ENCODE data around the gene RHOT2. TPM values are rescaled to one million over a fixed set of nuclear protein-coding genes. Genes with fewer than 3 reads are reported as not detected.

The RHOT2 gene
- total RNA-seq, 1 experiment from 2014 or later = 143 TPM

GRCh38 chr16:662597-662996 is 5.3 kb upstream of the RHOT2 start:
- no peak overlapping the region for H3K27ac ChIP-seq
- no peak overlapping the region for H3K4me3 ChIP-seq
- H3K79me2 ChIP-seq (ENCODE audit: low read depth) = no peaks in the 10 kb centered on the region
- POLR2A ChIA-PET (ENCODE audit: unreplicated experiment) = no interaction called here
- H3K36me3 ChIP-seq (ENCODE audit: low read depth) = no peaks in the 10 kb centered on the region
- no peaks in the 10 kb centered on the region for H3K27me3 ChIP-seq (ENCODE audit: insufficient read depth, low read depth)
- TF ChIP-seq CTCF (conservative IDR thresholded peaks at IDR 0.05) (no peak), EZH2 (IDR thresholded peaks at IDR 0.05; ENCODE audit: low read depth) (no peak)
- H2AFZ ChIP-seq = no peak overlapping the region
- intact Hi-C loops (cut with micrococcal nuclease; ENCODE audit: unreplicated experiment) = no loop called here
- H3K4me1 ChIP-seq (replicated peaks; ENCODE audit: insufficient read depth) = peaks cover 9% of the 10 kb centered on the region
- no peak for DNase-seq
- peaks cover 16% of the 10 kb centered on the region for H3F3A ChIP-seq (ENCODE audit: insufficient read depth, low read depth)
- H3K9me3 ChIP-seq (ENCODE audit: insufficient read depth, low read depth) = no peaks in the 10 kb centered on the region
- H3K4me2 ChIP-seq = no peak overlapping the region
- no TSS peak for BruUV-seq (replicated peaks)
- CTCF ChIA-PET = no interaction called here
- H3K9me2 ChIP-seq (ENCODE audit: insufficient read depth) = no peaks in the 10 kb centered on the region
- H4K20me1 ChIP-seq (ENCODE audit: insufficient read depth) = 0 out of 2 replicates have a peak, but pooled peaks cover 4% of the 10 kb centered on the region

- Histone ChIP-seq H3K36me3 (ENCODE audit: low read depth) (no peaks in the 10 kb centered on the region), H3K27me3 (ENCODE audit: insufficient read depth, low read depth) (no peaks in the 10 kb centered on the region), H3K9me3 (ENCODE audit: insufficient read depth, low read depth) (no peaks in the 10 kb centered on the region), H3F3A (ENCODE audit: insufficient read depth, low read depth) (peaks cover 16% of the 10 kb centered on the region; the same call in 1 of the 2 replicates), H2AFZ (no peak overlapping the region), H3K4me1 (replicated peaks; ENCODE audit: insufficient read depth) (peaks cover 9% of the 10 kb centered on the region; the same call in 1 of the 2 replicates), H3K4me3 (no peak overlapping the region), H3K4me2 (no peak overlapping the region), H4K20me1 (ENCODE audit: insufficient read depth) (no peaks in the 10 kb centered on the region; the same call in 1 of the 2 replicates), H3K27ac (no peak overlapping the region), H3K79me2 (ENCODE audit: low read depth) (peaks cover 21% of the 10 kb centered on the region), H3K9me2 (ENCODE audit: insufficient read depth) (no peaks in the 10 kb centered on the region)
- DNase-seq = no peak
- no TSS peak for BruUV-seq (replicated peaks)
- intact Hi-C loops (cut with micrococcal nuclease; ENCODE audit: unreplicated experiment) = loop anchor here (5.0 kb wide), 1 partner anchor 39 kb away; no protein-coding TSS in a partner anchor
- CTCF ChIA-PET = no interaction called here
- POLR2A ChIA-PET (ENCODE audit: unreplicated experiment) = no interaction called here
- no peak for TF ChIP-seq CTCF (conservative IDR thresholded peaks at IDR 0.05)
- TF ChIP-seq EZH2 (IDR thresholded peaks at IDR 0.05; ENCODE audit: low read depth) = no peak
Measured at GRCh38 chr16:666572-666971, 1.4 kb upstream of the RHOT2 start.

GRCh38 chr16:667113-667779 is 686 bp upstream of the RHOT2 start:
- Histone ChIP-seq H3F3A (ENCODE audit: insufficient read depth, low read depth) (peaks cover 16% of the 10 kb centered on the region; the same call in 1 of the 2 replicates), H3K27ac (no peak overlapping the region), H3K4me3 (no peak overlapping the region), H3K9me2 (ENCODE audit: insufficient read depth) (no peaks in the 10 kb centered on the region), H3K79me2 (ENCODE audit: low read depth) (peaks cover 21% of the 10 kb centered on the region), H3K36me3 (ENCODE audit: low read depth) (no peaks in the 10 kb centered on the region), H3K27me3 (ENCODE audit: insufficient read depth, low read depth) (no peaks in the 10 kb centered on the region), H2AFZ (no peak overlapping the region), H3K9me3 (ENCODE audit: insufficient read depth, low read depth) (no peaks in the 10 kb centered on the region), H3K4me2 (peak overlapping the region; percentile 9), H4K20me1 (ENCODE audit: insufficient read depth) (no peaks in the 10 kb centered on the region; the same call in 1 of the 2 replicates), H3K4me1 (replicated peaks; ENCODE audit: insufficient read depth) (peaks cover 9% of the 10 kb centered on the region; the same call in 1 of the 2 replicates)
- intact Hi-C loops (cut with micrococcal nuclease; ENCODE audit: unreplicated experiment) = loop anchor here (5.0 kb wide), 1 partner anchor 40 kb away; no protein-coding TSS in a partner anchor
- BruUV-seq (replicated peaks) = no TSS peak
- ChIA-PET CTCF (interaction anchor here (0.6 kb wide), 1 partner anchor 140 kb away, joined by 3 read pairs; no protein-coding TSS in a partner anchor), POLR2A (ENCODE audit: unreplicated experiment) (interaction anchor here (0.6 kb wide), 1 partner anchor 14 kb away, joined by 7 read pairs; no protein-coding TSS in a partner anchor)
- no peak for DNase-seq
- no peak for TF ChIP-seq EZH2 (IDR thresholded peaks at IDR 0.05; ENCODE audit: low read depth)
- no peak for TF ChIP-seq CTCF (conservative IDR thresholded peaks at IDR 0.05)

Measured in PC-9 (cell line).